T-helper 22 cell (primary cell): ENCODE results near the gene RPTOR.
"Not testable (repeated sequence)": the region's sequence is repeated elsewhere in the genome, so short reads cannot be mapped to it uniquely, and the experiment has no call there.

Source experiments
- DNase-seq: peaks from one replicate; pipeline ENCODE4 v3.0.0-alpha.2; 2020; ENCODE audit warnings: low read depth

Gene RPTOR

DNA sequence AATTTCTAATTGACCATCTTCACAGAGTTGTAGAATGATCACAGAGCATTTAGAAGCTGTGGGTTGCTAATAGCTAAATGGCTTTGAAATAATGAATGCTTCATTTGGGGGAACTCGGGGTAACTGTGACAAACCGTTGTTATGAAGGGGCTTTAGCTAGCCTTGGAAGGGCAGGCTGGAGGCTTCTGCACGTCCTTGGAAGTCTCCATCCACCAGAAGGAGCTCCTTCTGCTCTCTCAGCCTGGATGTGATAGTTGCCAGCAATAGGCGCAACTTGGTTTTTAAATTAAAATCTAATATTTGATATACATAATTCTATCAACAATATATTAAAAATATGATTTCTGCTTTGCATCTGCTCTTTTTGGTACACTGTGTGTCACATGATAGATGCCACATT is 200.5 kb downstream of the RPTOR start:
- DNase-seq = no peak

- DNase-seq = no peak
These were observed 201.8 kb downstream of the RPTOR start for GRCh38 chr17:80746262-80746935.

DNA sequence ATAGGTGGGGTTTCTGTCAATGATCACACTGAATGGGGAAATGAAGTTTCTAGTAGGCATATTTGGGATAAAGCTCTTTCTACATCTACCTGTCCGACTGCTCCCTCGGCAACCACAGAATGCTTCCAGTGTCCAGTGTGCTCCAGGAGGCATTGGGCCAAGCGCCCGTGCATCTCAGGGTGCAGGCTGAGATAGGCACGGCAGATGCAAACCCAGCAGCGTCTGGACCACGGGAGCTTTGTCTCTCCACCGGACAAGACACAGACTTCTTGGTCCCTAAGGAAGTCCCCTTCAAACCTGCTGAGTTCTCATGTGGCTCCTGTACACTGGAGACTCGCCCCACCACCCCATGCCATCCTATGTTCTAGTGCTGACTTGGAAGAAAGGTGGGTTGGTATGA is 202.8 kb downstream of the RPTOR start:
- no peak for DNase-seq

- no peak for DNase-seq
These were observed 205.0 kb downstream of the RPTOR start for GRCh38 chr17:80749611-80750010.

GRCh38 chr17:80750263-80750662 is 205.6 kb downstream of the RPTOR start:
- no peak for DNase-seq

DNA sequence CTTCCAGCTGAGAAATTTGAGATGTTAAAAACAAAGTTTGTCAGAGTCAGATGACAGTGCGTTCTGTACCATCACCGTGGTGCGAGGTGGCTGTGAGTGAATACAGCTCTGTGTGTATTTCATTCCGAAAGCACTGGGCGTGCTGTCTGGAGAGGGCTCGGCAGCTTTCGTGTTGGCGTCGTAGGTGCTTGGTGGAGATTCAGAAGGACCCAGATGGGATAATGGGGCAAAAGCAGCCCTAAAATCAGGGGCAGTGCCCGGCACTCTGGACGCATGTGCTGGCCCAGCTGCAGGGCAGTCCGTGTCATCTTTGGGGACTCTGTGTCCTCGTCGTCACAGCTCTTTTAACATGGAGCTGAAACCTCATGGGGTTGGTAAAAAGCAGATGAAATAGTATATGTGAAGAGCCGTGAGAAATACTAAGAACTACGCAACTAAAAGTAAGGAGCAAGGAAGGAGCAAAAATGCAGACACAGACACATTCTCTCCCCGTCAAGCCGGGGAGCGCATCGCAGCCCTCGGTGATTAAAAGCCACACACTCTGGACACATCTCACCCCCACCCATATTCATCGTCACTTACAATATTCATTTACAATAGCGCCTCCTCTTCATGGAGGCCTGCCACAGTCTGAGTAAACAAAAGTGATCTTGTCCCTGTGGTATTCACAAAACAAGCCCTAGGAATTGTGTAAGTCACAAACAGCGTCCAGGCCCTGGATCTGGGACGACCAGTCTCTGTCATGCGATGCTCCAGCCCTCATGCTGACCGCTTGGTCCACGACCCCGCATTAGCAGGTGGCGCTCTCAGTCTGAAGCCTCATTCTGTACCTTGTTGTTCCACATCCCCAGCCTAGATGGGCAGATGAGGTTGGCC is 206.7 kb downstream of the RPTOR start:
- DNase-seq = no peak

DNA sequence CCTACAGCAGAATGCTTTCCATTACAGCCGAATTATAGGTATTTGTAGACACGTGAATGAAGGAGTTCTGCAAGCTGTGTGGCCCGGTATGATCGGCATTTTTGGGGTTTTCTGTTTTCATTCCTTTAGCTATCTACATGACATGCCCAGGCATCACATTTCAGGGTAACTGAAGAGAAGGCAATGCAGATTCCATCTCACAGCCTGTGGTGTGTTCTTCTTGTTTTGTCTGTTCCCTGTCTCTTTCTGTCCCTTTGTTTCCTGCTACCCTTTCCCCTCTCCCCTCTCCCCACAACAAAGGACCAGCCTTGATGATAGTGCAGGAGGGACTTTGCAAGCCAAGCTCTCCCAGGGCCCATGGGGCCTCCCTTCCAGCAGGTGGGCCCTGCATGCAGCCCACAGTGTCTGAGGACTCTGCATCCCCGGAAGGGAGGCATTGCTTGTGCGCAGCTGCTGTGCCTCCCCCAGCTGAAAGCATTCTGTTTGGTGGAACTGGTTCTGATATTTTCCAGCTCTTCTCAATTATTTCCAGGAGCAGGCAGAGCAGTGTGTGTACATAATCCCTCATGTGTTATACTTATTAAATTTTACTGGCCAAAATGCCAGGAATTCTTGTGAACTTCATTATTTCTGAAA is 207.4 kb downstream of the RPTOR start:
- DNase-seq = no peak

DNA sequence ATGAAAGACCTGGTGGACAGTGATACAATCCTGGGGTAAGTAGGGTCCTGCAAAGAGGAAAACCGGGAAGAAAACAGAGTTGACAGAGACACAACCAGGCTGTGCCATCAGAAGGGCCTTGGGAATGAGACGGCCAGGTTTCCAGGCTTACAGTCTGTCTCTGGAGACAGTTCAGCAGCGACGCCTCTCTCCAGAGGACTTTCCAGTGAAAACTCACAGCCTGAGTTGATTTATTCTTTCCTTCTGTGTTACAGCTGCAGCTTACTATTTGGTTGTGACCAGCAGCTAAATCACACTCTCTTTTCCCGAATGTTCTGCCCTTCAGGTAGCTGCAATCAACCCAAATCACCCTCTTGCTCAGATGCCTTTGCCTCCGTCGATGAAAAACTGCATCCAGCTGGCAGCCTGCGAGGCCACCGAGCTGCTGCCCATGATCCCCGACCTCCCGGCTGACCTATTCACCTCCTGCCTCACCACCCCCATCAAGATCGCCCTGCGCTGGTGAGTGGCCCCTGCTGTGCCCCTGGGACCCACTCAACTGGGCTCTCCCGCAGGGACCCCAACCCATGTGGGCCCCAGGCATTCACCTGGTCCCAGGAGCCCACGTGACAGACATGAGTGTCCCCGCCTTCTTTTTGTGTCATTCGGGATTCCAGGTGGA is 209.2 kb downstream of the RPTOR start:
- no peak for DNase-seq

DNA sequence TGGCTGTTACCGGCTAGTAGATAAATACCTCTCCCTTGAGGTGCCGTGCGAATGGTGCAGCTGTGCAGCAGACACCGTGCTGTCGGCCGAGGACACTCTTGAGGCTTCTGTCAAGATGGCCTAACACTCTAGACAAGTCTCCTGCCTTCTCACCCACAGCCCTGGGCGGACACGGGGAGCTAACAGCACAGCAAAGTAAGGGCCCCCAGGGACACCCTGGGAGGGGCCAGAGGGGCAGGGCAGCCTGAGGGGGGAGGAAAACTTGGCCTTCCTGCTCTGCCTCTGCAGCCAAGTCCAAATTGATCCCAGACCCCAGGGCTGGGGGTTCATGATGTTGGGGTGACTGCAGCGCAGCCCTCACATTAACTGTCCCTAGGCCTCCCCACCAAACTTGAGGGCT is 210.2 kb downstream of the RPTOR start:
- DNase-seq = no peak

DNA sequence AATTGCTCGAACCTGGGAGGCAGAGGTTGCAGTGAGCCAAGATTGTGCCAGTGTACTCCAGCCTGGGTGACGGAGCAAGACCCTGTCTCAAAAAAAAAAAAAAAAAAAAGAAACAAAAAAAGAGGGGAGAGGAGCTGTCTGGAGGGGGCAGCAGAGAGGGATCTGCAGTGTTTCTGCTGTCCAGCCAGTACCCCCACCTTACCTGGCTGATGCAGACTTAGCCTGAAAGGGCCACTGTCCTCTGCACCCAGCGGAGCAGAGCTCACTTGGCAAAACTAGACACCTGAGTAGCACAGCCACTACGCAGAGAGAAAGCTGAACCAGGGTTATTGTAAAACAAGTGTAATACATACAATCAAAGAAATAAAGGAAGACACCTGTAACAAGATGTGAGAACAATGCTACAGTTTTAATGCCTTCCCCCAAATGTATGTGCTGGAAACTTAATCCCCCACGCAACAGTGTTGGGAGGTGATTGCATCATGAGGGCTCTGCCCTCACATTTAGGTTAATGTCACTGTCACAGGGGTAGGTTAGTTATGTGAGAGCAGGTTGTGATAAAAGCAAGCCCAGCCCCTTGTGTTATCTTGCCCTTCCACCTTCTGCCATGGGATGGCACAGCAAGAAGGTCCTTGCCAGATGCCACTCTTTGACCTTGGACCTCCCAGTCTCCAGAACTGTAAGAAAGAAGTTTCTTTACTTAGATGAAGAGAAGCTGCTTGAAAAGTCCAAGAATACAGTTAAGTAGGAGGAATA is 211.2 kb downstream of the RPTOR start:
- no peak for DNase-seq

DNA sequence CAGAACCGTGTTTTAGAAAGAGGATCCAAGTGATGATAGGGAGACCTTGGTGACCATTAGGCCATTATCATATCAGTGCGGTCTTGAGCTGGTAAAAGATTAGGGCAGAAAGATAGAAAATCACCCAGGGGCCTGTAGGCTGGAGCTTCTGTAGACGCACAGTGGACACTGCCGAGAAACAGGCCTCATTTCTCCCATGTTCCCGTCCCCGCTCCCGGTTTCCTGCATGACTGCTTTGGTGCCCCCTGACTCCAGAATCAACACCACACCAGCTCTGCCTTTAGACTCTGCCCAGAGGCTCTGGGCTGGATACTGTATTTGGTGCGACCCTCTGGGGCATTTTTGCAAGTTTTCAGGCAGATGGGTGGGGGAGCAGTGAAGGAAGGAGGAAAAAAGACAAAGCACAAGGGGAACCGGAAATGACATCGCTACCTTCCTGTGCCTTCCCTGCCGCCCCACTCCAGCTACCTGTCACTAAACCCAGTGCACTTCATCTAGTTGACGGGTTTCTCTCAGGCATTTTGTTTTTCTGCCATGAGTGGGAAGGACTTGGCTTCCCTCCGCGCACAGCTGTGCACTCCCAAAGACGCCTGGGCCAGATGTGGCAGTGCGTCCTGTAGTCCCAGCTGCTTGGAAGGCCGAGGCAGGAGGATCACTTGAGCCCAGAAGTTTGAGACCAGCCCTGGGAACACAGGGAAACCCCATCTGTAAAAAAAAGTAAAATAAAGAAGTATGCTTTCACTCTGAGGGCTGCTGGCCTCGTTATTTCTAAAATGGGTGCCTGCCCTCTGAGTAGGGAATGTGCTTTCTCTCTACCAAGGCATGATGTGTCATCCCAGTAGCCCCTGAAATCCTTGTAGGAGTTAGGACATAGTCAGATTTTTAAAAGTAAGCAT is 214.1 kb downstream of the RPTOR start:
- DNase-seq = no peak

DNA sequence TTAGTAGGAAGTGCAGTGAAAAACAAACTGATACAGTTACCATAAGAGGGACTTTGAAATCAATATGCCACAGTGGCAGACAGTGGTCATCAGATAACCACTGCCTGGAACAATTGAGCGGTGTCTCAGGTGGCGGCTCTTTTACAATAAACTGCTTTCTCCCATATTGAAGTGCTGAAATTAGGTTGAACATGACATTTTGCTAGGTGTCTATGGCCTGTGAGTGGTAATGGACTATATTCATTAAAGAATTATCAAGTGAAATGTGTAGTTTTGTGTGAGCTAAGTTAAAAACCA is 214.7 kb downstream of the RPTOR start:
- no peak for DNase-seq

GRCh38 chr17:80760511-80760911 is 215.9 kb downstream of the RPTOR start:
- no peak for DNase-seq

DNA sequence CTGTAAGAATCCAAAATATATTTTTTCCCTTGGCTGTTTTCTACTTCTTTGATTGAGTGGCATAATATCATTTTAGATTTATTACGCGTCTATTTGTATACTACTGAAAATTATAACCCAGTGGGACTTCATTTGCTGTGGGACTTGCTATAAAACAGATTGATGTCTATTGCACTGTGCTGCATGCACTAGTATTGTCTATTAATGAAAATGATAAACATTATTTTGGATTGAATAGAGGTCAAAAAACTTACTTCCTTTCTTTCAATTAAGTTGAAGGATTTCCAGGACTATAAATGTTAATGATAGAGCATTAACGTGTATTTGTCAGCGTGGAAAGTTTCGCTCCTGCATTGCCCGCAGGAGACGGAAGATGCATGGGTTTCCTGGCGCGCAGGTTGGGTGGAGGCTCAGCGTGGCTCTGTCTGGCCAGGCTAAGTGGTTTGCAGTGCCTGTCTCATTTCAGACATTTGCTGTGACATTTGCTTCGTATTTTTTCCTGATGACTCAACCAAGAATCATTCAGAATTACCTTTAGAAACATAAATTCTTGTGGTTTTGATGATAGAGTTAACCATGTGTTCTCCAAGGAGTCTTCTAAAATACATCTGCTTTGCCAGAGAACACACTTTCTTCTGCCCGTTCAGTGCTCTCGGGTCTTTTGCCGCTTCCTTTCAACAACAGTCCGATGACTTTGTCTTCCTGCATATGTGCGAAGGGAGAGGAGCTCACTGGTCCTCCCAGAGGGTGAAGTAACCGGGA is 216.7 kb downstream of the RPTOR start:
- peak; percentile 62 for DNase-seq

DNA sequence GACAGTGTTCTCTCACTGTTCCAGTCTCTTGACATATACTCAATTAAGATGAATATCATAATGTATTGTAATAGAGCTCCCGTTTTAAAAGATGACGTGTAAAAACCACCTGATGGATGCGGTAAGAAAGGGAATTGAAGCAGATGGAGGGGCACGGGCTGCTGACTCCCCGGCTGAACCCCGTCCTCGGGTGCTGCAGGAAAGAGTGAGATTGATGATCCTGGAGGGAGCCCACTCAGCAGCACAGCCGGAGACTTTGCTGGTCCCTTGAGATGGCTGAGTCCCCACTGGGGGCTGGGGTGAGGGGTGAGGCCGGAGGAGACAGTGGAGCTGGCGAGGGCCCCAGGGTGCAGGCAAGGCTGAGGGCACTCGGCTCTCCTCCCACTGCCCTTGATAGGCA is 217.4 kb downstream of the RPTOR start:
- DNase-seq = no peak

- DNase-seq = no peak
These were observed 218.7 kb downstream of the RPTOR start for GRCh38 chr17:80763293-80763867.

- DNase-seq = not testable (repeated sequence)
These were observed 220.0 kb downstream of the RPTOR start for GRCh38 chr17:80764627-80765145.

- DNase-seq = no peak
These were observed 220.8 kb downstream of the RPTOR start for GRCh38 chr17:80765241-80765961.

DNA sequence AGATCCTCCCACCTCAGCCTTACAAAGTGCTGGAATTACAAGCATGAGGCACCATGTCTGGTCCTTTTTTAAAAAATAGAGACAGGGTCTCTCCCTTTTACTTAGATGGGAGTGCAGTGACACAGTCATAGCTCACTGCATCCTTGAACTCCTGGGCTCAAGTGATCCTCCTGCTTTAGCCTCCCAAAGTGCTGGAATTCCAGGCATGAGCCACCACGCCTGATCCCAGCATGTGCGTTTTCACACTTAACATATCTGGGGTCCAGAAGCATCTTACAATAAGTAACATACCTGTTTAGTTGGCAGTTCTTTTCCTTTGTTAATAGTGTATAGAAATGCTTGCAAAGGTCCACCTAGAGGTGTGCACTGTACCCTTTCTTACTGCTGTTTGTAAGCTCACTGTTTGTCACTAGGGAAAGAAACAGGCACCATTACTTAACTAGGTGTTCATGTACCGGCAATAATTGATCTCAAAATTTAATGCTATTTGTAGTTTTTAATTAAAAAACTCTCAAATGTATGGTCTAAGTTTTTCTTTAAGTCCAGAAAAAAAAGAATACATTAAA is 221.7 kb downstream of the RPTOR start:
- DNase-seq = no peak
